NCI-H2107 (cell line): ENCODE measurements around the gene SLF1.

Experiments
- DNase-seq: peaks from one replicate; lab custom pipeline; 2025; lab: John Stamatoyannopoulos, UW

The SLF1 gene

GRCh38 chr5:94711785-94712184, 93.3 kb downstream of the SLF1 start:
- no peak for DNase-seq

- no peak for DNase-seq
Observed at GRCh38 chr5:94715768-94716167, 97.3 kb downstream of the SLF1 start.

GRCh38 chr5:94725142-94725541, 106.7 kb downstream of the SLF1 start:
- DNase-seq: no peak

- DNase-seq: no peak
Observed at GRCh38 chr5:94731471-94731870, 113.0 kb downstream of the SLF1 start.

- no peak for DNase-seq
Observed at GRCh38 chr5:94736498-94736897, 118.0 kb downstream of the SLF1 start.

- DNase-seq: no peak
Observed at GRCh38 chr5:94740286-94740685, 121.8 kb downstream of the SLF1 start.

GRCh38 chr5:94742852-94743251, 124.4 kb downstream of the SLF1 start:
- DNase-seq: no peak

- DNase-seq: no peak
Observed at GRCh38 chr5:94744906-94745305, 126.4 kb downstream of the SLF1 start.

GRCh38 chr5:94745786-94746730, 127.6 kb downstream of the SLF1 start:
- no peak for DNase-seq

GRCh38 chr5:94746731-94747124, 128.3 kb downstream of the SLF1 start:
- no peak for DNase-seq
